ENCODE results near the gene LRP1B. TPM values are rescaled to one million over a fixed set of nuclear protein-coding genes. Genes with fewer than 3 reads are reported as not detected.

LRP1B gene
- polyA plus RNA-seq, 1 donor from 2014 or later = 12.7 TPM

GRCh38 chr2:141929331-141930252, 201.2 kb downstream of the LRP1B start:
- Histone ChIP-seq H3K4me3 (ENCODE audit: low read length) (no peak overlapping the region), H3K9ac (ENCODE audit: low read length) (no peak overlapping the region)

More at GRCh38 chr2:141929331-141930252, 201.2 kb downstream of the LRP1B start:
- no peaks in the 10 kb centered on the region for H3K36me3 ChIP-seq (ENCODE audit: insufficient read depth, low read length)
- H3K27me3 ChIP-seq (ENCODE audit: insufficient read depth, low read depth, low read length) = no peaks in the 10 kb centered on the region
- H3K9me2 ChIP-seq (ENCODE audit: insufficient read depth, low read length) = no peaks in the 10 kb centered on the region
- no peaks in the 10 kb centered on the region for H4K20me1 ChIP-seq (ENCODE audit: insufficient read depth)
- no peak overlapping the region for H3K4me2 ChIP-seq (ENCODE audit: low read length)
- no peak overlapping the region for H3K27ac ChIP-seq (ENCODE audit: low read length)
- H2AFZ ChIP-seq (ENCODE audit: low read depth, low read length) = no peak overlapping the region
- H3K9me3 ChIP-seq (ENCODE audit: low read length) = no peaks in the 10 kb centered on the region
- no peaks in the 10 kb centered on the region for H3F3A ChIP-seq (ENCODE audit: insufficient read depth, low read length, poor library complexity, severe bottlenecking)
- H3K79me2 ChIP-seq (replicated peaks; ENCODE audit: insufficient read depth, low read length) = no peaks in the 10 kb centered on the region
- TF ChIP-seq REST (IDR thresholded peaks at IDR 0.05; ENCODE audit: borderline replicate concordance) (no peak), POLR2AphosphoS5 (IDR thresholded peaks at IDR 0.05) (no peak), CTCF (IDR thresholded peaks at IDR 0.05; ENCODE audit: poor library complexity, severe bottlenecking) (no peak), EZH2 (IDR thresholded peaks at IDR 0.05; ENCODE audit: borderline replicate concordance, insufficient read depth, low read length, poor library complexity, severe bottlenecking) (no peak), RAD21 (conservative IDR thresholded peaks at IDR 0.05) (no peak), TAF1 (IDR thresholded peaks at IDR 0.05; ENCODE audit: low read depth) (no peak), MXI1 (conservative IDR thresholded peaks at IDR 0.05; ENCODE audit: poor library complexity, severe bottlenecking) (no peak), SMC3 (conservative IDR thresholded peaks at IDR 0.05; ENCODE audit: poor library complexity) (no peak), EP300 (conservative IDR thresholded peaks at IDR 0.05; ENCODE audit: poor library complexity, severe bottlenecking) (no peak)

Measured in neural cell (in vitro differentiated cells).